ENCODE results near the gene TXNRD1.

DNA sequence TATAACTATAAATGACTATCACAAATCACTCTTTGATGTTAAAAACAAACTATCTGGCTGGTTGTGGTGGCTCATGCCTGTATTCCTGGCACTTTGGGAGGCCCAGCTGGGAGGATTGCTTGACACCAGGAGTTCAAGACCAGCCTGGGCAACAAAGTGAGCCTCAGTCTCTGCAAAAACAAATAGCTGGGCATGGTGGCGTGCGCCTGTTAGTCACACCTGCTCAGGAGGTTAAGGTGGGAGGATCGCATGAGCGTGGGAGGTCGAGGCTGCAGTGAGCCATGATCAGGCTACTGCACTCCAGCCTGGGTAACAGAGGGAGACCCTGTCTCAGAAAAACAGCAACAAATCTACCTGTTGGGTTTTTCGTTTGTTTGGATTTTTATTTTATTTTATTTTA, 5.4 kb downstream of the TXNRD1 start:
- TF ChIP-seq POLR2A (IDR thresholded peaks at IDR 0.05) (no peak), CTCF (IDR thresholded peaks at IDR 0.05) (no peak)
